Trophoblast cell (in vitro differentiated cells and primary cell): ENCODE data around the gene OGFOD3.

Experiments
- DNase-seq, 2 donors: peaks; one replicate each; pipeline ENCODE4 v3.0.0-alpha.2; 2016
- H2AFZ ChIP-seq: 2 replicates; pipeline ENCODE4 v1.6.1; 2013; ENCODE audit warnings: low read length, moderate library complexity, mild to moderate bottlenecking; ENCODE audit not compliant: insufficient read depth, poor library complexity
- H2AK5ac ChIP-seq: 2 replicates; pipeline ENCODE4 v1.6.1; 2013; ENCODE audit warnings: mild to moderate bottlenecking, low read length
- H2BK120ac ChIP-seq: 2 replicates; pipeline ENCODE4 v1.6.1; 2013; ENCODE audit warnings: low read length, mild to moderate bottlenecking, moderate library complexity; ENCODE audit not compliant: insufficient read depth, poor library complexity
- H2BK12ac ChIP-seq: 2 replicates; pipeline ENCODE4 v1.6.1; 2013; ENCODE audit warnings: mild to moderate bottlenecking, low read length, moderate library complexity
- H2BK5ac ChIP-seq: 2 replicates; pipeline ENCODE4 v1.6.1; 2013; ENCODE audit warnings: low read length, low read depth, moderate library complexity, mild to moderate bottlenecking; ENCODE audit not compliant: poor library complexity
- H3K14ac ChIP-seq: 2 replicates; pipeline ENCODE4 v1.6.1; 2013; ENCODE audit warnings: mild to moderate bottlenecking, low read length
- H3K18ac ChIP-seq: 2 replicates; pipeline ENCODE4 v1.6.1; 2013; ENCODE audit warnings: mild to moderate bottlenecking, low read length
- H3K23ac ChIP-seq: 2 replicates; pipeline ENCODE4 v1.6.1; 2013; ENCODE audit warnings: low read length
- H3K27ac ChIP-seq: 2 replicates; pipeline ENCODE4 v1.5.1; 2013; ENCODE audit warnings: low read depth, mild to moderate bottlenecking, inconsistent platforms, low read length, moderate library complexity
- H3K27me3 ChIP-seq: 2 replicates; pipeline ENCODE4 v1.6.1; 2013; ENCODE audit warnings: inconsistent platforms, mild to moderate bottlenecking, low read length, moderate library complexity; ENCODE audit not compliant: insufficient read depth
- H3K36me3 ChIP-seq, 2 experiments: 1 replicate in 1 of 2; 2 replicates in 1 of 2; pipeline ENCODE4 v1.6.1; 2013; ENCODE audit warnings: low read length in 2 of 2, mild to moderate bottlenecking in 2 of 2, moderate library complexity in 1 of 2; ENCODE audit not compliant: insufficient read depth in 2 of 2, control insufficient read depth in 1 of 2
- H3K4ac ChIP-seq: 2 replicates; pipeline ENCODE4 v1.6.1; 2013; ENCODE audit warnings: low read depth, mild to moderate bottlenecking, low read length, moderate library complexity
- H3K4me1 ChIP-seq, 2 experiments: 1 replicate in 1 of 2; 2 replicates in 1 of 2; pipeline ENCODE4 v1.6.1; 2013; ENCODE audit warnings: low read length in 2 of 2, mild to moderate bottlenecking in 2 of 2, moderate library complexity in 1 of 2; ENCODE audit not compliant: insufficient read depth in 2 of 2, control insufficient read depth in 1 of 2
- H3K4me2 ChIP-seq: 2 replicates; pipeline ENCODE4 v1.6.1; 2013; ENCODE audit warnings: inconsistent platforms, mild to moderate bottlenecking, low read length, moderate library complexity
- H3K4me3 ChIP-seq: 2 replicates; pipeline ENCODE4 v1.5.1; 2013; ENCODE audit warnings: mild to moderate bottlenecking, low read depth, low read length, inconsistent platforms
- H3K79me1 ChIP-seq: one replicate; pipeline ENCODE4 v1.6.1; 2013; ENCODE audit warnings: low read length
- H3K79me2 ChIP-seq: 2 replicates; pipeline ENCODE4 v1.6.1; 2013; ENCODE audit warnings: low read length, mild to moderate bottlenecking; ENCODE audit not compliant: control insufficient read depth, insufficient read depth, poor library complexity
- H3K9ac ChIP-seq: 2 replicates; pipeline ENCODE4 v1.6.1; 2013; ENCODE audit warnings: mild to moderate bottlenecking, low read length
- H3K9me3 ChIP-seq: 2 replicates; pipeline ENCODE4 v1.6.1; 2013; ENCODE audit warnings: low read depth, mild to moderate bottlenecking, control low read depth, inconsistent platforms, low read length; ENCODE audit not compliant: insufficient read depth
- H4K12ac ChIP-seq: 2 replicates; pipeline ENCODE4 v1.6.1; 2013; ENCODE audit warnings: low read depth, mild to moderate bottlenecking, low read length, moderate library complexity
- H4K8ac ChIP-seq: 2 replicates; pipeline ENCODE4 v1.6.1; 2013; ENCODE audit warnings: low read depth, mild to moderate bottlenecking, low read length, moderate library complexity
- H4K91ac ChIP-seq: one replicate; pipeline ENCODE4 v1.6.1; 2013; ENCODE audit warnings: low read depth, mild to moderate bottlenecking, low read length, moderate library complexity
- WGBS: extraction: QIAGEN DNeasy Blood & Tissue Kit; methylation state at CpG from one replicate; pipeline ENCODE4 v1.1.7; 2013; ENCODE audit warnings: missing lambda C conversion rate; ENCODE audit not compliant: insufficient read length, insufficient coverage; ENCODE audit errors: extremely low coverage; 5-methylcytosine and 5-hydroxymethylcytosine counted together

The OGFOD3 gene

GRCh38 chr17:82400206-82400605 is 18.2 kb downstream of the OGFOD3 start:
- Histone ChIP-seq H3K4ac (no peak overlapping the region), H3K79me1 (no peaks in the 10 kb centered on the region), H3K14ac (no peak overlapping the region), H4K12ac (no peak overlapping the region), H3K18ac (no peak overlapping the region), H3K4me2 (no peak overlapping the region), H2AFZ (no peak overlapping the region), H2AK5ac (no peak overlapping the region), H3K27me3 (no peaks in the 10 kb centered on the region), H3K23ac (no peak overlapping the region), H3K79me2 (no peaks in the 10 kb centered on the region), H3K9me3 (no peaks in the 10 kb centered on the region), H3K9ac (no peak overlapping the region), H2BK120ac (no peak overlapping the region), H3K4me1 (peaks cover 0 to 7% of the 10 kb centered on the region in 2 experiments), H2BK12ac (no peak overlapping the region), H3K27ac (no peak overlapping the region), H4K91ac (no peak overlapping the region), H3K4me3 (no peak overlapping the region), H3K36me3 (peaks cover 9 to 14% of the 10 kb centered on the region in 2 experiments), H4K8ac (no peak overlapping the region), H2BK5ac (no peak overlapping the region)
- WGBS, result no CpG with 5 or more reads among the region's 7 CpGs
- DNase-seq, result no peak

GRCh38 chr17:82399601-82400101 is 18.7 kb downstream of the OGFOD3 start:
- H2BK120ac ChIP-seq, result no peak overlapping the region
- no peak overlapping the region for H3K4me3 ChIP-seq
- no peaks in the 10 kb centered on the region for H3K9me3 ChIP-seq
- peaks cover 0 to 7% of the 10 kb centered on the region in 2 experiments for H3K4me1 ChIP-seq
- H3K4ac ChIP-seq, result no peak overlapping the region
- H3K79me2 ChIP-seq, result no peaks in the 10 kb centered on the region
- H4K12ac ChIP-seq, result no peak overlapping the region
- H3K79me1 ChIP-seq, result no peaks in the 10 kb centered on the region
- no peak overlapping the region for H2BK5ac ChIP-seq
- WGBS, result no CpG with 5 or more reads among the region's 18 CpGs
- no peak overlapping the region for H4K91ac ChIP-seq
- H3K4me2 ChIP-seq, result no peak overlapping the region
- no peak overlapping the region for H3K27ac ChIP-seq
- no peak overlapping the region for H3K9ac ChIP-seq
- H2AK5ac ChIP-seq, result no peak overlapping the region
- no peak overlapping the region for H2AFZ ChIP-seq
- DNase-seq, result no peak
- peaks cover 9 to 14% of the 10 kb centered on the region in 2 experiments for H3K36me3 ChIP-seq
- no peak overlapping the region for H3K23ac ChIP-seq
- no peak overlapping the region for H3K18ac ChIP-seq
- no peak overlapping the region for H3K14ac ChIP-seq
- no peaks in the 10 kb centered on the region for H3K27me3 ChIP-seq
- no peak overlapping the region for H4K8ac ChIP-seq
- H2BK12ac ChIP-seq, result no peak overlapping the region

GRCh38 chr17:82399041-82399441 is 19.3 kb downstream of the OGFOD3 start:
- Histone ChIP-seq H2BK120ac (no peak overlapping the region), H2AFZ (no peak overlapping the region)

GRCh38 chr17:82397449-82398335 is 20.7 kb downstream of the OGFOD3 start:
- no peak overlapping the region for H2BK5ac ChIP-seq
- no peak for DNase-seq

More at GRCh38 chr17:82399041-82399441, 19.3 kb downstream of the OGFOD3 start:
- Histone ChIP-seq H3K14ac (no peak overlapping the region), H4K12ac (no peak overlapping the region), H4K8ac (no peak overlapping the region), H4K91ac (no peak overlapping the region), H3K4me3 (no peak overlapping the region), H3K79me2 (no peaks in the 10 kb centered on the region), H3K9ac (no peak overlapping the region), H3K9me3 (no peaks in the 10 kb centered on the region), H2BK5ac (no peak overlapping the region), H2AK5ac (no peak overlapping the region), H3K27ac (no peak overlapping the region), H3K4me1 (peaks cover 0 to 7% of the 10 kb centered on the region in 2 experiments), H3K23ac (no peak overlapping the region), H2BK12ac (no peak overlapping the region), H3K4ac (no peak overlapping the region), H3K18ac (no peak overlapping the region), H3K79me1 (no peaks in the 10 kb centered on the region), H3K4me2 (no peak overlapping the region), H3K27me3 (no peaks in the 10 kb centered on the region), H3K36me3 (peaks cover 9 to 13% of the 10 kb centered on the region in 2 experiments)
- WGBS, result no CpG with 5 or more reads among the region's 13 CpGs
- no peak for DNase-seq

More at GRCh38 chr17:82397449-82398335, 20.7 kb downstream of the OGFOD3 start:
- WGBS, result no CpG with 5 or more reads among the region's 38 CpGs
- Histone ChIP-seq H3K27ac (no peak overlapping the region), H3K9ac (no peak overlapping the region), H4K12ac (no peak overlapping the region), H3K9me3 (no peaks in the 10 kb centered on the region), H2BK12ac (no peak overlapping the region), H3K23ac (no peak overlapping the region), H2AFZ (no peak overlapping the region), H3K36me3 (peaks cover 3 to 11% of the 10 kb centered on the region in 2 experiments), H2AK5ac (no peak overlapping the region), H3K18ac (no peak overlapping the region), H3K4me3 (peak overlapping the region; percentile 5), H4K8ac (no peak overlapping the region), H2BK120ac (no peak overlapping the region), H3K14ac (no peak overlapping the region), H3K4me1 (peaks cover 0 to 7% of the 10 kb centered on the region in 2 experiments), H3K27me3 (no peaks in the 10 kb centered on the region), H3K4ac (no peak overlapping the region), H3K4me2 (no peak overlapping the region), H4K91ac (no peak overlapping the region), H3K79me2 (no peaks in the 10 kb centered on the region), H3K79me1 (no peaks in the 10 kb centered on the region)
